NCI-H446 (cell line): Measurements from ENCODE around the gene WDR87.

Source experiments
- DNase-seq, 2 experiments: peaks; one replicate each; lab custom pipeline; 2025; lab: John Stamatoyannopoulos, UW

Gene WDR87

DNA sequence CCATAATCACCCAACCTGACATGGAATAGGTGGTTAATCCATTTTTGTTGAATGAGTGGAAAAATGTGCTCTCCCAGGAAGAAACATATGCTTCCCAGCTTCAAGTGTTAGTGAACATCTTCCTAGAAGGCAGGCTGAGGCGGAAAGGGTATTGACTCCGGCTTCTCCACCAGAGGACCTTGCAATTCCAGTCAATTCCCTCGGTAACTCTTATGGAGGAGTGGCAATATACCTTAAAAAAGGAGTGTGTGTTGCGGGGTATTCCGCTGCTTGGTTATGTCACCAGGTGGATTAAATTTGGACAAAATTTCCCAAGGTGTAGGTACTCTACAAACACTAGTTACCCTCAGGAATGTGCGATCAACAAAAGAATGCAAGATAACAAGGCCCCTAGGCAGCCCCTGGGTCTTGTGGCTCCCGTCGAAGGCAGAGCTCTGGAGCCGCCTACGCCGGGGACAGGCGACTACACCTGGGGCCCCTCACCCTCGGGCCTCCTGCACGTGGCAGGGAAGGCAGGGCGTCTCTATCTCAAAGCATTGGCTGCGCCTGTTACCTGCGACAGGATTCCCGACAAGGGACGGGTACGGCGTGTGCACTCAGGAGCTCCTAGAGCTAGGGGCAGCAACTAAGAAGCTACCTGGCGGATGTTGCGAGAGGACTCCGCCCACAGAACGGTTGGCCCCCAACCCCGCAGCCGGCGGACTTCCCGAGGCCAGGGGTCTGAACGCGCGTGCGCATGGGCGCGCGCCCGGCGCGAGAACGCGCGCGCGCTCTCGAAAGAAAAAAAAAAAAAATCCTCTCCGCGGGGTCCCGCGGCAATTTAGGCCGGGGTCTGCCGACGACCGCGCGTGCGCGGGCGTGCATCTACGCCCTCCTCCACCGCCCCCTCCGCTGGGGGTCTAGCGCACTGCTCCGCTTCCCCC, at the start of gene WDR87:
WDR87 (minus strand) TSS at position 649 of the 923 bp plus-strand sequence. CDS start 8,355 bp downstream, outside the sequence.
- DNase-seq, result no peak

GRCh38 chr19:37955986-37956385, 49.6 kb upstream of the WDR87 start:
- DNase-seq, result no peak

GRCh38 chr19:37954421-37954874, 48.1 kb upstream of the WDR87 start:
- no peak for DNase-seq

GRCh38 chr19:37953918-37954303, 47.5 kb upstream of the WDR87 start:
- DNase-seq, result no peak

- no peak for DNase-seq
These were observed 47.0 kb upstream of the WDR87 start for GRCh38 chr19:37953171-37953917.

GRCh38 chr19:37951816-37952210, 45.4 kb upstream of the WDR87 start:
- DNase-seq, result no peak

DNA sequence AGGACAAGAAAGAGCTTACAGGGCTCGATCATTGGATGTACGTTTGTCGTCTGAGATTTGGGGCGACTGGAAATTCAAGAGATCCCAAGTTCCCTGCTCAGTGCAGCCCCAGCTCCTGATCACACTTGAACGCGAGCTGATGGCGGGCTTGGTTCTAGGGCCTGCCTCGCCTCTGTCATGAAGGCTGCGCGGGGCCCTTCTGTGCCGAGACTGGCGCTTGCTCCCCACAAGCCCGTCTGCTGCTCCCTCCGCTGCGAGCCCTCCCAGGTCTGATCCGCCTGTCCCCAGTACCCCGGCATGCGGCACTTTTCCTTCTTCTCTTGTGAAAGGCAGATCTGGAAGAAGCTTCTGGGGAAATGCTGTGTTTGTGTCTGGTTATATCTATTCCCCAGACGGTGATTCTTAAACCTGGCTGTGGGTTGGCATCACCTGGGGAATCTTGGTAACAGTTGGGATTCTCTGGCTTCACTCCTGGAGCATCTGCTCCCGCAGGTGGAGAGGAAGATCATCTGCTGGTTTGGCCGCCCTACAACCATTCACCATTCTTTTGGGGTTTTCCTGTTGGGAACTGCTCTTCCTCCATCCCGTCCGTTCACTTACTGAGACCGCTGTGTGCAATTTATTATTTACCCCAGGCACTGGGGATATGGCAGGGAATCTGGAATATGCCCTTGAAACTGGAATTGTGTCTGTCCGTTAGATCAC, 44.2 kb upstream of the WDR87 start:
- DNase-seq, result no peak

GRCh38 chr19:37948362-37948761, 42.0 kb upstream of the WDR87 start:
- DNase-seq, result no peak

GRCh38 chr19:37947778-37948177, 41.4 kb upstream of the WDR87 start:
- DNase-seq, result no peak

DNA sequence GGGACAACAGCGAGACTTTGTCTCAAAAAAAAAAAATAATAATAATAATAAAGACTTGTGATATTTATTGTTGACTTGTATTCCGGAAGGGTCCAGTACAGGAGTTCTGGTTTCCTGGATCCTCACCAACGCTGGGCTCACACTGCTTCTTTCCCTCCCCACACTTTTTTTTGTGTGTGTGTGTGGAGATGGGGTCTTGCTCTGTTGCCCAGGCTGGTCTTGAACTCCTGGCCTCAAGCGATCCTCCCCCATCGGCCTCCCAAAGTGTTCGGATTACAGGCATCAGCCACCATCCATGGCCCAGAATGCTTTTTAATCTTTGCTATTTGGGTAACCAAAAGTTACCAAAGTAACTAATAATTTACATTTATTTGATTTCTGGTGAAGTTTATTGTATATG, 39.7 kb upstream of the WDR87 start:
- DNase-seq, result no peak

- DNase-seq, result no peak
These were observed 37.1 kb upstream of the WDR87 start for GRCh38 chr19:37943480-37943879.

GRCh38 chr19:37942516-37942902, 36.1 kb upstream of the WDR87 start:
- DNase-seq, result no peak

DNA sequence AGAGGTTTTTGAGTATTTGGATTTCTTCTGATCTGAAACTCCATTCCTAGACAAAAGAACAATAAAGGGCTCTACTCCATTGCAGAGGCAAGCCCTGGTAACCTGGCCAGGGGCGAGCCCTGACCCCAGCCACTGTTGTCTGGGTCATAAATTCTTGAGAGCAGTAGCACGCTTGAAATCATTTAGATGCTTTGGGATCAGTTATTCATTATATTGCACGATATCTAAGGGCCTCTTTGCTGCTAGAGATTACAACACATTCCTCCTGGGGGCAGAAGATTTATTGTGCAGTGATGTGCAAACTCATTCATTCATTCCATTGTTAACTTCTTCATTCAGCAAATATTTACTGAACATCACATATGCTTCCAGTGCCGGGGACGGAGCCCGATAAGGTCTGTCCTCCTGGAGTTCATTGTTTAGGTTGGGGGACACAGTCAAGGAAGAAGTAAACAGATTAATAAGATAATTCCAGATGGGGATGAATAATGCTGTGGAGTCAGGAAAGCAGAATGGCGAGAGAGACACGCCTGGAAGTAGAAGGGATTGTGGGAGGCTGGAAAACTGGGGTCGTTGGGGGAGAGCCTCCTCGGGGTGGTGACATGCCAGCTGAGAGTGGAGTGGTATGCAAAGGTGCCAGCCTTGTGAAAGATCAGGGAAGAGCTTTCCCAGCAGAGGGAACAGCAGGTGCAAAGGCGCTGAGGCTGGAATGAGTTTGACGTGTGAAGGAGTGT, 35.6 kb upstream of the WDR87 start:
- DNase-seq, result no peak

GRCh38 chr19:37938353-37938752, 32.0 kb upstream of the WDR87 start:
- no peak for DNase-seq

- no peak for DNase-seq
These were observed 30.5 kb upstream of the WDR87 start for GRCh38 chr19:37936886-37937285.

- DNase-seq, result no peak
These were observed 29.8 kb upstream of the WDR87 start for GRCh38 chr19:37936166-37936565.

- no peak for DNase-seq
These were observed 28.9 kb upstream of the WDR87 start for GRCh38 chr19:37935341-37935740.

- no peak for DNase-seq
These were observed 27.6 kb upstream of the WDR87 start for GRCh38 chr19:37933937-37934358.

DNA sequence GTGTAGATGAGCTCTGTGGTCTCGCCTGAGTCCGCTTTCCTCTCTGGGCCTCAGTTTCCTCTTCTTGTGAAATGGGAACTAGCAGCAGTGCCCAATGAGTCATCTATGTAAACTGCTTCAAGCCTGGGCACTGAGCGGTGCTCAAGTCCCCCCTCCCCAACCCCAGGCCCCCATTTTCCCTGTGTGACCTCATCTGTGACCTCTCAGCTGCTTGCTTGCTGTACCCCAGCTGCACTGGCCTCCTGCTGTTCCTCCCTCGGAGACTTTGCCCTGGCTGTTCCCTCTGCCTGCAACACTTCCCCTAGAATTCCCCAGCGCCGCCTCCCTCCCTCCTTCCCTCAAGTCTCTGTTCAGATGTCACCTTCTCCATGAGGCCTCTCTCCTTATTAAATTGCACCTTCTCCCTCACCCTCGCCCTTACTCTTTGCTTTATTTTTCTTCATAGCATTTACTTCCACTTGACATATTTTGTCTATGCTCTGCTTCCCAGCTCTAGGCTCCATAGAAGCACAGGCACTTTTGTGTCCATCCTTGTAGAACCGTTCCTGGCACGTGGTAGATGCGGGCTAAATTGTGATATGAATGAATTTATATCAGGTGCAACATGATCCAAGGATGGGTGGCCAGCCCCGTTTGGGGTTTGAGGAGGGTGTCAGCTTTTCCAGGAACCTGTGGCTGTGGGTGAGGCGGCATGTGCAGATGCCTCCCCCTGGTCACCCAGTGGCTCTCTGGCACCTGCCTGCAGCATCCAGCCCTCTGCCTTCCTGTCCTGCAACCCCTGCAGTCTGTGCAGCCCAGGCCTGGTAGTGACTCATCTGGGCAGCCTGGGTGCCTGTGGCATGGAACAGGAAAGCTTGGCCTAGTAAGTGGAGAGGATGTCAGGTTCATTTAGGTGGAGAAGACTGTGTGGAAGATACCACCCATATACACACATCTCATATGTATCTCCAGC, 26.9 kb upstream of the WDR87 start:
- DNase-seq, result no peak

DNA sequence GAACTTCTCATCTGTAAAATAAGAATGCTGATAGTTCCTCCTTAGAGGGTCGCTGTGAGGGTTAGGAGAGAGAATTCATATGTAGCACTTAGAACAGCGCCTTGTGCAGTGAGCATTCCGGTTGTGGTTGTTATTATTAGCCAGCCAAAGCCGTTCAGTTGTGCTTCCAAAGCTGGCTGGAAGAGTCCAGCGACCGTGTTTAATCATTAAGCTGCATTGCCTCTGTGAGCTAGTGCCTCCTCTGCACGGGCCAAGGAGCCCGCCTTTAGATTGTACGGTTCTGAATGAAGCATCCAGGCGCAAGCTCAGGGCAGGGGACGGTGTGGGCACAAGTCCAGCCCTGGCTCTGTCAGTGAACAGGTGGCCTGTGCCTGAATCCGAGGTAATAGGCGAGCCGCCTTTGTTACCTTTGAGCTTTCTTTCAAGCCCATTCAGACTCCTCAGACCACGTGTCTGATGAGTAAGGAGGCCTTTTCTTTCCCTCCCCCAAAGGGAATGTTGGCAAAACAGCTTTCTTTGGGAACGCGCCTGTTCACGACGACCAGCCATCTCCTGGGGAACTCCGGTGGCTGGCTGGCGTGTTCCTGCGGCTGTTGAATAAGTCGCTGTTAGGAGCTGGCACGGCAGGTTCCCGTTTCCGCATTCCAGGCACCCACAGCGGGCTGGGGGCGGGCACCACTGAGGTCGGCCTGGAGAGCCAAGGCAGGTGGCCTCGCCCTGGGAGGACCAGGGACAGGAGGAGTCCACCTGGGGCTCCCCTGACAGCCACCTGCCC, 25.7 kb upstream of the WDR87 start:
- peak; percentile 74 to 86 for DNase-seq
